ENCODE measurements around the gene NEU4. TPM values are rescaled to one million over a fixed set of nuclear protein-coding genes. Genes with fewer than 3 reads are reported as not detected.

Gene NEU4
- polyA plus RNA-seq, 1 donor: 0.67 TPM

- no CpG with 5 or more reads among the region's 5 CpGs for WGBS (ENCODE audit: insufficient coverage, low lambda C conversion rate)
- Histone ChIP-seq H3K27ac (ENCODE audit: low read length) (no peak overlapping the region), H3K9me3 (ENCODE audit: control insufficient read depth, low read depth, low read length) (peaks cover 3% of the 10 kb centered on the region), H3K4me1 (ENCODE audit: control insufficient read depth, insufficient read depth, low read length) (no peaks in the 10 kb centered on the region), H3K27me3 (ENCODE audit: control insufficient read depth, insufficient read depth, low read length) (no peaks in the 10 kb centered on the region), H3K4me3 (ENCODE audit: low read length) (no peak overlapping the region), H3K36me3 (ENCODE audit: control insufficient read depth, insufficient read depth, low read length) (no peaks in the 10 kb centered on the region)
- no peak for DNase-seq
These were observed 15.6 kb upstream of the NEU4 start for GRCh38 chr2:241793385-241793784.

GRCh38 chr2:241794250-241794823 is 14.7 kb upstream of the NEU4 start:
- Histone ChIP-seq H3K36me3 (ENCODE audit: control insufficient read depth, insufficient read depth, low read length) (no peaks in the 10 kb centered on the region), H3K4me3 (ENCODE audit: low read length) (no peak overlapping the region), H3K27ac (ENCODE audit: low read length) (no peak overlapping the region), H3K27me3 (ENCODE audit: control insufficient read depth, insufficient read depth, low read length) (no peaks in the 10 kb centered on the region), H3K9me3 (ENCODE audit: control insufficient read depth, low read depth, low read length) (peaks cover 3% of the 10 kb centered on the region), H3K4me1 (ENCODE audit: control insufficient read depth, insufficient read depth, low read length) (no peaks in the 10 kb centered on the region)
- WGBS (ENCODE audit: insufficient coverage, low lambda C conversion rate): no CpG with 5 or more reads among the region's 10 CpGs
- no peak for DNase-seq

GRCh38 chr2:241795021-241795999 is 13.7 kb upstream of the NEU4 start:
- no peak overlapping the region for H3K27ac ChIP-seq (ENCODE audit: low read length)
- H3K4me1 ChIP-seq (ENCODE audit: control insufficient read depth, insufficient read depth, low read length): no peaks in the 10 kb centered on the region
- no peak overlapping the region for H3K4me3 ChIP-seq (ENCODE audit: low read length)
- DNase-seq: no peak
- H3K36me3 ChIP-seq (ENCODE audit: control insufficient read depth, insufficient read depth, low read length): no peaks in the 10 kb centered on the region
- H3K9me3 ChIP-seq (ENCODE audit: control insufficient read depth, low read depth, low read length): peaks cover 3% of the 10 kb centered on the region
- no peaks in the 10 kb centered on the region for H3K27me3 ChIP-seq (ENCODE audit: control insufficient read depth, insufficient read depth, low read length)
- 17% methylated on average over 2 of the region's 31 CpGs for WGBS (ENCODE audit: insufficient coverage, low lambda C conversion rate)

- Histone ChIP-seq H3K4me1 (ENCODE audit: control insufficient read depth, insufficient read depth, low read length) (no peaks in the 10 kb centered on the region), H3K27ac (ENCODE audit: low read length) (no peak overlapping the region), H3K4me3 (ENCODE audit: low read length) (no peak overlapping the region), H3K9me3 (ENCODE audit: control insufficient read depth, low read depth, low read length) (peaks cover 3% of the 10 kb centered on the region), H3K27me3 (ENCODE audit: control insufficient read depth, insufficient read depth, low read length) (no peaks in the 10 kb centered on the region), H3K36me3 (ENCODE audit: control insufficient read depth, insufficient read depth, low read length) (no peaks in the 10 kb centered on the region)
- WGBS (ENCODE audit: insufficient coverage, low lambda C conversion rate): no CpG with 5 or more reads among the region's 13 CpGs
- DNase-seq: no peak
These were observed 12.8 kb upstream of the NEU4 start for GRCh38 chr2:241796209-241796608.

- no peak for DNase-seq
- H3K4me1 ChIP-seq (ENCODE audit: control insufficient read depth, insufficient read depth, low read length): no peaks in the 10 kb centered on the region
These were observed 12.3 kb upstream of the NEU4 start for GRCh38 chr2:241796610-241797138.

GRCh38 chr2:241797441-241798080 is 11.4 kb upstream of the NEU4 start:
- Histone ChIP-seq H3K4me3 (ENCODE audit: low read length) (no peak overlapping the region), H3K36me3 (ENCODE audit: control insufficient read depth, insufficient read depth, low read length) (no peaks in the 10 kb centered on the region), H3K9me3 (ENCODE audit: control insufficient read depth, low read depth, low read length) (peaks cover 3% of the 10 kb centered on the region), H3K27me3 (ENCODE audit: control insufficient read depth, insufficient read depth, low read length) (peaks cover 5% of the 10 kb centered on the region), H3K27ac (ENCODE audit: low read length) (no peak overlapping the region), H3K4me1 (ENCODE audit: control insufficient read depth, insufficient read depth, low read length) (no peaks in the 10 kb centered on the region)
- DNase-seq: no peak
- WGBS (ENCODE audit: insufficient coverage, low lambda C conversion rate): no CpG with 5 or more reads among the region's 19 CpGs

More at GRCh38 chr2:241796610-241797138, 12.3 kb upstream of the NEU4 start:
- no peaks in the 10 kb centered on the region for H3K36me3 ChIP-seq (ENCODE audit: control insufficient read depth, insufficient read depth, low read length)
- WGBS (ENCODE audit: insufficient coverage, low lambda C conversion rate): 100% methylated on average over 1 of the region's 13 CpGs
- no peaks in the 10 kb centered on the region for H3K27me3 ChIP-seq (ENCODE audit: control insufficient read depth, insufficient read depth, low read length)
- no peak overlapping the region for H3K27ac ChIP-seq (ENCODE audit: low read length)
- H3K4me3 ChIP-seq (ENCODE audit: low read length): no peak overlapping the region
- H3K9me3 ChIP-seq (ENCODE audit: control insufficient read depth, low read depth, low read length): peaks cover 3% of the 10 kb centered on the region

GRCh38 chr2:241798081-241798630 is 10.8 kb upstream of the NEU4 start:
- Histone ChIP-seq H3K27ac (ENCODE audit: low read length) (no peak overlapping the region), H3K36me3 (ENCODE audit: control insufficient read depth, insufficient read depth, low read length) (no peaks in the 10 kb centered on the region), H3K4me1 (ENCODE audit: control insufficient read depth, insufficient read depth, low read length) (no peaks in the 10 kb centered on the region), H3K9me3 (ENCODE audit: control insufficient read depth, low read depth, low read length) (peaks cover 3% of the 10 kb centered on the region), H3K27me3 (ENCODE audit: control insufficient read depth, insufficient read depth, low read length) (peaks cover 10% of the 10 kb centered on the region), H3K4me3 (ENCODE audit: low read length) (no peak overlapping the region)
- no CpG with 5 or more reads among the region's 14 CpGs for WGBS (ENCODE audit: insufficient coverage, low lambda C conversion rate)
- no peak for DNase-seq

- WGBS (ENCODE audit: insufficient coverage, low lambda C conversion rate): no CpG with 5 or more reads among the region's 21 CpGs
- Histone ChIP-seq H3K4me1 (ENCODE audit: control insufficient read depth, insufficient read depth, low read length) (no peaks in the 10 kb centered on the region), H3K4me3 (ENCODE audit: low read length) (no peak overlapping the region), H3K27ac (ENCODE audit: low read length) (no peak overlapping the region), H3K27me3 (ENCODE audit: control insufficient read depth, insufficient read depth, low read length) (peaks cover 15% of the 10 kb centered on the region), H3K9me3 (ENCODE audit: control insufficient read depth, low read depth, low read length) (peaks cover 3% of the 10 kb centered on the region), H3K36me3 (ENCODE audit: control insufficient read depth, insufficient read depth, low read length) (no peaks in the 10 kb centered on the region)
- no peak for DNase-seq
These were observed 10.1 kb upstream of the NEU4 start for GRCh38 chr2:241798631-241799521.

- Histone ChIP-seq H3K36me3 (ENCODE audit: control insufficient read depth, insufficient read depth, low read length) (no peaks in the 10 kb centered on the region), H3K4me1 (ENCODE audit: control insufficient read depth, insufficient read depth, low read length) (no peaks in the 10 kb centered on the region), H3K27me3 (ENCODE audit: control insufficient read depth, insufficient read depth, low read length) (peaks cover 23% of the 10 kb centered on the region), H3K4me3 (ENCODE audit: low read length) (no peak overlapping the region), H3K9me3 (ENCODE audit: control insufficient read depth, low read depth, low read length) (peaks cover 7% of the 10 kb centered on the region), H3K27ac (ENCODE audit: low read length) (no peak overlapping the region)
- no peak for DNase-seq
- no CpG with 5 or more reads among the region's 10 CpGs for WGBS (ENCODE audit: insufficient coverage, low lambda C conversion rate)
These were observed 9.3 kb upstream of the NEU4 start for GRCh38 chr2:241799522-241800197.
